ENCODE data around the gene PEX11A.
"Not testable (repeated sequence)": the region's sequence is repeated elsewhere in the genome, so short reads cannot be mapped to it uniquely, and the experiment has no call there.

Gene PEX11A

DNA sequence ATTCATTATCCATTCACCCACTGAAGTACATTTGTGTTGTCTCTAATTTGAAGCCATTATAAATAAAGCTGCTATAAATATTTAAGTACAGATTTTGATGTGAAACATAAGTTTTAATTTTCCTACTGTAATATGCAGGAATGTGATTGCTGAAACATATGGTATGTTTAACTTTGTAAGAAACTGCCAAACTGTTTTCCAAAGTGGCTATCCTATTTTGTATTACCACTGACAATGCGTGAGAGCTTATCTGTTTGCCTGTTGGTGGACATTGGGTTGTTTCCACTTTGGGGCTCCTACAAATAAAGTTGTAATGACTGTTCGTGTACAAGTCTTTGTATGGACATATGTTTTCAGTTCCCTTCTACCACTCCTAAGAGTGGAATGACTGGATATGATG lies 2.5 kb upstream of the PEX11A start:
- no peaks in the 10 kb centered on the region for H3K9me3 Mint-ChIP-seq
- CTCF ChIA-PET, result no interaction called here
- H3K36me3 Mint-ChIP-seq, result no peaks in the 10 kb centered on the region
- DNase-seq, result no peak
- peaks cover 29% of the 10 kb centered on the region for H3K27me3 Mint-ChIP-seq
- H3K4me1 Mint-ChIP-seq, result peaks cover 19% of the 10 kb centered on the region
- no peak overlapping the region for H3K4me3 Mint-ChIP-seq
- no peak overlapping the region for H3K27ac Mint-ChIP-seq

GRCh38 chr15:89689930-89690275 lies 651 bp downstream of the PEX11A start:
- Mint-ChIP-seq H3K4me3 (peak overlapping the region; percentile 81), H3K4me1 (peaks cover 19% of the 10 kb centered on the region), H3K27me3 (peaks cover 14% of the 10 kb centered on the region)
- H3K27ac Mint-ChIP-seq, DNase-seq, H3K9me3 Mint-ChIP-seq, H3K36me3 Mint-ChIP-seq, CTCF ChIA-PET: not testable (repeated sequence)

GRCh38 chr15:89686522-89686921 lies 4.0 kb downstream of the PEX11A start:
- CTCF ChIA-PET, result no interaction called here
- Mint-ChIP-seq H3K27ac (no peak overlapping the region), H3K4me3 (no peak overlapping the region), H3K27me3 (peaks cover 10% of the 10 kb centered on the region), H3K9me3 (no peaks in the 10 kb centered on the region), H3K36me3 (no peaks in the 10 kb centered on the region), H3K4me1 (peaks cover 19% of the 10 kb centered on the region)
- no peak for DNase-seq

GRCh38 chr15:89685995-89686394 lies 4.6 kb downstream of the PEX11A start:
- DNase-seq, result no peak
- Mint-ChIP-seq H3K4me3 (no peak overlapping the region), H3K4me1 (peaks cover 17% of the 10 kb centered on the region), H3K36me3 (no peaks in the 10 kb centered on the region), H3K9me3 (no peaks in the 10 kb centered on the region), H3K27me3 (peaks cover 8% of the 10 kb centered on the region), H3K27ac (no peak overlapping the region)
- CTCF ChIA-PET, result no interaction called here

- CTCF ChIA-PET, result interaction anchor here (1.3 kb wide), 1 partner anchor 10 kb away, joined by 3 read pairs; no protein-coding TSS in a partner anchor
- no peaks in the 10 kb centered on the region for H3K9me3 Mint-ChIP-seq
- H3K27ac Mint-ChIP-seq, result no peak overlapping the region
These were observed 9.4 kb downstream of the PEX11A start for GRCh38 chr15:89681146-89681545.

DNA sequence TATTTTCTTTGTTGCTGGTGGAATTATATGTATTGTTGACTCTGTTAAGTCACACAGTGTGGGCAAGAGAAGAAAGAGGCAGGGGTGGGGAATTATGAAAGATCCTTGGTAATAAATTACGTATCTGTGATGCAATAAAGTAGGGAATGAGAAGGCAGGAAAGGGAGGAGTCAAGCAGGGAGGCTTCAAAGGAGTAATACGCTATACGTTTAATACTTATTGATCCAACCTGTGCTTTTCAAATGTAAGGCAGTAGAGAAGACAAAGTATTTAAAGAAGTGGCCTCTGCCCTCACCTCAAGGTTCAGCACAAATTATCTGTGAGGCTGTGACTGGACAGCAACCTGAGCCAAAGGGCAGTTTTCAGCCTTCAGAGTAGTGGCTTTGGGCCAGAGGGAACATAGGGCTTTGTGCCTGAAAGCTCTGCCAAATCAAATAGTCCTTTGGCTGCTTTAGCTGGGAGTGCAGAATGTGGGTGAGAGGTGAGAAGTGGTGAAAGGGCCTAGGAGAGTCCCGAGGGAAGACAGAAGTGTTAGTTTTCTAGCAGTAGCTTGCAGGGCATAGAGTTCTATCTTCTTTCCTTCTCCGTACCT lies 10.2 kb downstream of the PEX11A start:
- CTCF ChIA-PET, result interaction anchor here (1.3 kb wide), 1 partner anchor 9 kb away, joined by 3 read pairs; no protein-coding TSS in a partner anchor
- no peak overlapping the region for H3K4me3 Mint-ChIP-seq
- H3K9me3 Mint-ChIP-seq, result no peaks in the 10 kb centered on the region
- no peaks in the 10 kb centered on the region for H3K4me1 Mint-ChIP-seq
- no peak for DNase-seq
- no peak overlapping the region for H3K27ac Mint-ChIP-seq
- H3K27me3 Mint-ChIP-seq, result peaks cover 10% of the 10 kb centered on the region
- no peaks in the 10 kb centered on the region for H3K36me3 Mint-ChIP-seq

More at GRCh38 chr15:89681146-89681545, 9.4 kb downstream of the PEX11A start:
- no peaks in the 10 kb centered on the region for H3K4me1 Mint-ChIP-seq
- peaks cover 10% of the 10 kb centered on the region for H3K27me3 Mint-ChIP-seq
- no peak for DNase-seq
- H3K4me3 Mint-ChIP-seq, result no peak overlapping the region
- H3K36me3 Mint-ChIP-seq, result no peaks in the 10 kb centered on the region

- no peak within 1 kb of the TSS for H3K27ac Mint-ChIP-seq
- H3K36me3 Mint-ChIP-seq, result no peaks in the 10 kb centered on the region
- H3K9me3 Mint-ChIP-seq, result no peaks in the 10 kb centered on the region
- no peaks in the 10 kb centered on the region for H3K4me1 Mint-ChIP-seq
- H3K4me3 Mint-ChIP-seq, result no peak within 1 kb of the TSS
- CTCF ChIA-PET, result no interaction called here
- H3K27me3 Mint-ChIP-seq, result peaks cover 10% of the 10 kb centered on the region
- no peak for DNase-seq
These were observed 11.3 kb downstream of the PEX11A start, which contains the start of gene PLIN1 for GRCh38 chr15:89679212-89679611. Gene PLIN1, minus strand, starts transcription at chr15:89679367. Its CDS starts 1,878 bp downstream, at chr15:89677489.

- Mint-ChIP-seq H3K36me3 (no peaks in the 10 kb centered on the region), H3K27ac (no peak overlapping the region), H3K9me3 (no peaks in the 10 kb centered on the region), H3K27me3 (peaks cover 10% of the 10 kb centered on the region), H3K4me1 (no peaks in the 10 kb centered on the region), H3K4me3 (no peak overlapping the region)
- no peak for DNase-seq
- CTCF ChIA-PET, result no interaction called here
These were observed 13.2 kb downstream of the PEX11A start for GRCh38 chr15:89677381-89677780.

DNA sequence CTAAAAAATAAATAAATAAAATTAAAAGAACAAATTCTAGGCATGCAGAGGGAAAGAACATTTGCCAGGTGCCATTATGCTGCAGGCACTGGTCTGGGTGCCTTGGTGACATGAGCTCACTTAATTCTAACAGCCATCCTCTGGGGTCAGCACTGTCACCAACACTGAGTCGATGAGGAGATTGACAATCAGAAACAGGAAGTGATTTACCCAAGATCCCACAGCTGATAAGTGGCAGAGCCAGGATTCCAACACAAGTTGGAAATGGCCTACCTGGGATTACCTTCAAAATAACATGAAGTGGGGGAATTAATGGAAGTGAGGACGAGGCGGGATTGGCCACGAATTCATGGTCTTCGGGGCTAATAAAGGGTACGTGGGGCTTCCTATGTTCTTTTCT lies 14.9 kb downstream of the PEX11A start:
- Mint-ChIP-seq H3K27me3 (peaks cover 17% of the 10 kb centered on the region), H3K9me3 (no peaks in the 10 kb centered on the region), H3K4me1 (no peaks in the 10 kb centered on the region), H3K27ac (no peak overlapping the region), H3K36me3 (no peaks in the 10 kb centered on the region), H3K4me3 (no peak overlapping the region)
- no peak for DNase-seq
- CTCF ChIA-PET, result interaction anchor here (0.6 to 0.9 kb wide), 2 partner anchors 16 to 57 kb away, joined by 3 to 4 read pairs; no protein-coding TSS in a partner anchor

DNA sequence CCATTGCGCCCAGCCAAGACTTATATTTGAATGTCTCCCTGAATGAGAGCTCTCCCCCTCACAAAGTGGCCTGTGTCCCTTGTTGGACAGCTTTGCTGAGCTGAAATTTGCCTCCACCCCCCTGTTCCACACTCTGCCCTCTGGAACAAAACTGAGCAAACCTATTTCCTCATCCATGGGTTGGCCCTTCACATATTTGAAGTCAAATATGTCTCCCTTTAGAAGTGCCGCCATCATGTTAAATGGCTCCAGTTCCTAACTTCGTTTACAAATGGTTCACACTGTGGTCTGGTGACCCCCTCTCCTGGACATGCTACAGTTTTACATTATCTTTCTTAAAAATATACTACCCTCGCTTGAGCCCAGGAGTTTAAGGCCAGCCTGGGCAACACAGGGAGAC lies 16.0 kb downstream of the PEX11A start:
- Mint-ChIP-seq H3K9me3 (no peaks in the 10 kb centered on the region), H3K27me3 (peaks cover 26% of the 10 kb centered on the region), H3K36me3 (no peaks in the 10 kb centered on the region), H3K4me3 (no peak overlapping the region), H3K27ac (no peak overlapping the region), H3K4me1 (no peaks in the 10 kb centered on the region)
- CTCF ChIA-PET, result no interaction called here
- no peak for DNase-seq

GRCh38 chr15:89673165-89673512 lies 17.4 kb downstream of the PEX11A start:
- Mint-ChIP-seq H3K4me1 (no peaks in the 10 kb centered on the region), H3K4me3 (no peak overlapping the region), H3K9me3 (no peaks in the 10 kb centered on the region), H3K36me3 (no peaks in the 10 kb centered on the region), H3K27ac (no peak overlapping the region), H3K27me3 (peaks cover 23% of the 10 kb centered on the region)
- peak; percentile 49 for DNase-seq
- CTCF ChIA-PET, result interaction anchor here (0.8 to 1.3 kb wide), 4 partner anchors 9 to 27 kb away, joined by 3 to 6 read pairs (median 3); no protein-coding TSS in a partner anchor

GRCh38 chr15:89672221-89673164 lies 18.1 kb downstream of the PEX11A start:
- no peaks in the 10 kb centered on the region for H3K4me1 Mint-ChIP-seq
- H3K9me3 Mint-ChIP-seq, result no peaks in the 10 kb centered on the region
- H3K36me3 Mint-ChIP-seq, result no peaks in the 10 kb centered on the region
- peaks cover 27% of the 10 kb centered on the region for H3K27me3 Mint-ChIP-seq
- no peak for DNase-seq
- no peak overlapping the region for H3K27ac Mint-ChIP-seq
- H3K4me3 Mint-ChIP-seq, result no peak overlapping the region
- CTCF ChIA-PET, result interaction anchor here (0.8 to 1.3 kb wide), 4 partner anchors 8 to 26 kb away, joined by 3 to 6 read pairs (median 3); no protein-coding TSS in a partner anchor

- no peak overlapping the region for H3K4me3 Mint-ChIP-seq
- H3K27me3 Mint-ChIP-seq, result peaks cover 31% of the 10 kb centered on the region
- DNase-seq, result no peak
- H3K4me1 Mint-ChIP-seq, result no peaks in the 10 kb centered on the region
- no peaks in the 10 kb centered on the region for H3K9me3 Mint-ChIP-seq
- CTCF ChIA-PET, result interaction anchor here (0.9 kb wide), 1 partner anchor 9 kb away, joined by 3 read pairs; no protein-coding TSS in a partner anchor
- H3K36me3 Mint-ChIP-seq, result no peaks in the 10 kb centered on the region
- no peak overlapping the region for H3K27ac Mint-ChIP-seq
These were observed 18.9 kb downstream of the PEX11A start for GRCh38 chr15:89671687-89672086.

DNA sequence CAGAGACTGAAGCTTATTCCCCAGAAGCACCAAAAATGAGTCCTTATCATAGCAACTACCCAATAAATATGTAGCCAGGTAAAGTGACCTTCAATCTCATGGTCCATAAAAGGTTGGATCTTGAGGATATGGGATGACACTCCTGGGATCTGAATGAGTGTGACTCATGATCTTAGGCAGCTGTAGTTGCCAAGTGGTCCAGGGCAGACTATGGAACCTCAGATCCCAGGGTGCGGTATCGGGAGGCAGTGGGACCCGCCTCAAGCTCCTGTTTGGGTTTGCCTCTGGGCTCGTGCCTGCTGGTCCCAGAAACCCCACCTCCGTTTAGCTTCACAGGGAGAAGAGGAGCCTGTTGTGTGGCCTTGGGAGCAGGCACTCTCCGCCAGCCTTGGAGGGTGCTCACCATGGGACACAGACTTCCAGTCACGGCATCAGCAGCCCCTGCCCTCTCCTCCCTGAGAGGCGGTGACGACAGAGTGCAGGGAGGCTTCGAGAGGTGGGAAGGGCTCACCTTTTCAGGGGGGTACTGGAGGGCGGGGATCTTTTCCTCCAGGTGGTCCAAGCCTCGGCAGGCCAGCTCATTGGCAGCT lies 19.5 kb downstream of the PEX11A start:
- no peak for DNase-seq
- CTCF ChIA-PET, result interaction anchor here (0.9 kb wide), 1 partner anchor 10 kb away, joined by 3 read pairs; no protein-coding TSS in a partner anchor
- no peak overlapping the region for H3K27ac Mint-ChIP-seq
- no peaks in the 10 kb centered on the region for H3K36me3 Mint-ChIP-seq
- peaks cover 38% of the 10 kb centered on the region for H3K27me3 Mint-ChIP-seq
- no peaks in the 10 kb centered on the region for H3K4me1 Mint-ChIP-seq
- H3K4me3 Mint-ChIP-seq, result no peak overlapping the region
- no peaks in the 10 kb centered on the region for H3K9me3 Mint-ChIP-seq
